Measurements from ENCODE around the gene AMBP.

Gene AMBP

GRCh38 chr9:114078781-114079156 is 669 bp upstream of the AMBP start:
- no peak overlapping the region for H3K4me3 Mint-ChIP-seq
- H3K27ac Mint-ChIP-seq = no peak overlapping the region
- H3K27me3 Mint-ChIP-seq = peaks cover 19% of the 10 kb centered on the region
- DNase-seq (ENCODE audit: low spot score in 2 of 2) = no peak
- ATAC-seq (ENCODE audit: low read depth) = no peak
- H3K9me3 Mint-ChIP-seq = peaks cover 2% of the 10 kb centered on the region
- H3K4me1 Mint-ChIP-seq = no peaks in the 10 kb centered on the region
- no peaks in the 10 kb centered on the region for H3K36me3 Mint-ChIP-seq

- H3K27ac Mint-ChIP-seq = no peak overlapping the region
- H3K4me1 Mint-ChIP-seq = no peaks in the 10 kb centered on the region
- peaks cover 19% of the 10 kb centered on the region for H3K27me3 Mint-ChIP-seq
- no peak overlapping the region for H3K4me3 Mint-ChIP-seq
- peaks cover 2% of the 10 kb centered on the region for H3K9me3 Mint-ChIP-seq
- no peak for ATAC-seq (ENCODE audit: low read depth)
- no peaks in the 10 kb centered on the region for H3K36me3 Mint-ChIP-seq
- DNase-seq (ENCODE audit: low spot score in 2 of 2) = no peak
Measured at GRCh38 chr9:114077162-114077837, 800 bp downstream of the AMBP start.

- Mint-ChIP-seq H3K4me3 (no peak overlapping the region), H3K9me3 (peaks cover 2% of the 10 kb centered on the region), H3K36me3 (no peaks in the 10 kb centered on the region), H3K27me3 (peaks cover 19% of the 10 kb centered on the region), H3K27ac (no peak overlapping the region), H3K4me1 (no peaks in the 10 kb centered on the region)
- DNase-seq (ENCODE audit: low spot score in 2 of 2) = no peak
- ATAC-seq (ENCODE audit: low read depth) = no peak
Measured at GRCh38 chr9:114076237-114077161, 1.6 kb downstream of the AMBP start.

GRCh38 chr9:114075602-114076001 is 2.5 kb downstream of the AMBP start:
- H3K27me3 Mint-ChIP-seq = peaks cover 19% of the 10 kb centered on the region
- no peak overlapping the region for H3K4me3 Mint-ChIP-seq
- H3K4me1 Mint-ChIP-seq = no peaks in the 10 kb centered on the region
- no peaks in the 10 kb centered on the region for H3K36me3 Mint-ChIP-seq
- H3K27ac Mint-ChIP-seq = no peak overlapping the region
- no peak for ATAC-seq (ENCODE audit: low read depth)
- H3K9me3 Mint-ChIP-seq = peaks cover 2% of the 10 kb centered on the region
- no peak for DNase-seq (ENCODE audit: low spot score in 2 of 2)

GRCh38 chr9:114072184-114073140 is 5.6 kb downstream of the AMBP start:
- Mint-ChIP-seq H3K9me3 (peaks cover 2% of the 10 kb centered on the region), H3K36me3 (no peaks in the 10 kb centered on the region), H3K27ac (no peak overlapping the region), H3K4me1 (no peaks in the 10 kb centered on the region), H3K27me3 (peaks cover 16% of the 10 kb centered on the region), H3K4me3 (no peak overlapping the region)
- ATAC-seq (ENCODE audit: low read depth) (no peak), DNase-seq (ENCODE audit: low spot score in 2 of 2) (no peak)

- Mint-ChIP-seq H3K27ac (no peak overlapping the region), H3K36me3 (no peaks in the 10 kb centered on the region), H3K27me3 (peaks cover 9% of the 10 kb centered on the region), H3K4me1 (no peaks in the 10 kb centered on the region), H3K4me3 (no peak overlapping the region), H3K9me3 (peaks cover 2% of the 10 kb centered on the region)
- no peak for DNase-seq (ENCODE audit: low spot score in 2 of 2)
- ATAC-seq (ENCODE audit: low read depth) = no peak
Measured at GRCh38 chr9:114071197-114071795, 6.8 kb downstream of the AMBP start.

GRCh38 chr9:114070188-114071103 is 7.7 kb downstream of the AMBP start:
- no peak for DNase-seq (ENCODE audit: low spot score in 2 of 2)
- H3K36me3 Mint-ChIP-seq = no peaks in the 10 kb centered on the region
- H3K4me3 Mint-ChIP-seq = no peak overlapping the region
- H3K27me3 Mint-ChIP-seq = peaks cover 4% of the 10 kb centered on the region
- H3K9me3 Mint-ChIP-seq = peaks cover 2% of the 10 kb centered on the region
- ATAC-seq (ENCODE audit: low read depth) = no peak
- no peaks in the 10 kb centered on the region for H3K4me1 Mint-ChIP-seq
- no peak overlapping the region for H3K27ac Mint-ChIP-seq

GRCh38 chr9:114069476-114070187 is 8.5 kb downstream of the AMBP start:
- H3K36me3 Mint-ChIP-seq = no peaks in the 10 kb centered on the region
- peaks cover 3% of the 10 kb centered on the region for H3K27me3 Mint-ChIP-seq
- ATAC-seq (ENCODE audit: low read depth) (no peak), DNase-seq (ENCODE audit: low spot score in 2 of 2) (no peak)
- H3K27ac Mint-ChIP-seq = no peak overlapping the region
- no peaks in the 10 kb centered on the region for H3K4me1 Mint-ChIP-seq
- H3K9me3 Mint-ChIP-seq = peaks cover 2% of the 10 kb centered on the region
- H3K4me3 Mint-ChIP-seq = no peak overlapping the region

GRCh38 chr9:114065304-114065703 is 12.8 kb downstream of the AMBP start:
- Mint-ChIP-seq H3K9me3 (no peaks in the 10 kb centered on the region), H3K27me3 (peaks cover 11% of the 10 kb centered on the region), H3K4me1 (no peaks in the 10 kb centered on the region), H3K27ac (no peak overlapping the region), H3K4me3 (no peak overlapping the region), H3K36me3 (no peaks in the 10 kb centered on the region)
- ATAC-seq (ENCODE audit: low read depth) = no peak
- no peak for DNase-seq (ENCODE audit: low spot score in 2 of 2)

- ATAC-seq (ENCODE audit: low read depth) = no peak
- H3K9me3 Mint-ChIP-seq = no peaks in the 10 kb centered on the region
- H3K4me3 Mint-ChIP-seq = no peak overlapping the region
- no peaks in the 10 kb centered on the region for H3K36me3 Mint-ChIP-seq
- H3K27ac Mint-ChIP-seq = no peak overlapping the region
- peaks cover 12% of the 10 kb centered on the region for H3K27me3 Mint-ChIP-seq
- DNase-seq (ENCODE audit: low spot score in 2 of 2) = no peak
- H3K4me1 Mint-ChIP-seq = no peaks in the 10 kb centered on the region
Measured at GRCh38 chr9:114061830-114062474, 16.1 kb downstream of the AMBP start.

GRCh38 chr9:114061292-114061691 is 16.8 kb downstream of the AMBP start:
- Mint-ChIP-seq H3K36me3 (no peaks in the 10 kb centered on the region), H3K27me3 (peaks cover 12% of the 10 kb centered on the region), H3K27ac (no peak overlapping the region), H3K4me3 (no peak overlapping the region), H3K4me1 (no peaks in the 10 kb centered on the region), H3K9me3 (no peaks in the 10 kb centered on the region)
- no peak for DNase-seq (ENCODE audit: low spot score in 2 of 2)
- no peak for ATAC-seq (ENCODE audit: low read depth)

- H3K9me3 Mint-ChIP-seq = no peaks in the 10 kb centered on the region
- H3K4me1 Mint-ChIP-seq = no peaks in the 10 kb centered on the region
- H3K27me3 Mint-ChIP-seq = peaks cover 12% of the 10 kb centered on the region
- ATAC-seq (ENCODE audit: low read depth) (no peak), DNase-seq (ENCODE audit: low spot score in 2 of 2) (no peak)
- no peak overlapping the region for H3K27ac Mint-ChIP-seq
- no peaks in the 10 kb centered on the region for H3K36me3 Mint-ChIP-seq
- no peak overlapping the region for H3K4me3 Mint-ChIP-seq
Measured at GRCh38 chr9:114060711-114061110, 17.4 kb downstream of the AMBP start.

Data from memory B cell (primary cell).